ENCODE measurements around the gene PRKD1. TPM values are rescaled to one million over a fixed set of nuclear protein-coding genes. Genes with fewer than 3 reads are reported as not detected.

Gene PRKD1
- total RNA-seq, 2 donors from 2014 or later, result 12.0 to 12.6 TPM

- Mint-ChIP-seq H3K27me3 (ENCODE audit: insufficient read depth) (no peaks in the 10 kb centered on the region), H3K27ac (no peak overlapping the region), H3K4me1 (peaks cover 9% of the 10 kb centered on the region), H3K36me3 (ENCODE audit: low read depth) (no peaks in the 10 kb centered on the region), H3K4me3 (no peak overlapping the region), H3K9me3 (no peaks in the 10 kb centered on the region)
- no peaks in the 10 kb centered on the region for H3K9me3 ChIP-seq (ENCODE audit: control insufficient read depth, low read length)
- H3K36me3 ChIP-seq (ENCODE audit: control insufficient read depth, insufficient read depth, low read length), result no peaks in the 10 kb centered on the region
- no peak for DNase-seq
- no peak overlapping the region for H3K4me3 ChIP-seq (ENCODE audit: low read length)
- no peaks in the 10 kb centered on the region for H3K27me3 ChIP-seq (ENCODE audit: control insufficient read depth, insufficient read depth, low read length, poor library complexity, severe bottlenecking)
- no peak overlapping the region for H3K9ac ChIP-seq (ENCODE audit: extremely low read depth, low read length, poor library complexity, severe bottlenecking)
- TF ChIP-seq CTCF (conservative IDR thresholded peaks at IDR 0.05), result no peak
- H3K27ac ChIP-seq (ENCODE audit: low read depth, low read length), result no peak overlapping the region
- H3K4me1 ChIP-seq (ENCODE audit: control insufficient read depth, insufficient read depth, low read length), result no peaks in the 10 kb centered on the region
Measured at GRCh38 chr14:29817767-29818405, 109.8 kb downstream of the PRKD1 start.

DNA sequence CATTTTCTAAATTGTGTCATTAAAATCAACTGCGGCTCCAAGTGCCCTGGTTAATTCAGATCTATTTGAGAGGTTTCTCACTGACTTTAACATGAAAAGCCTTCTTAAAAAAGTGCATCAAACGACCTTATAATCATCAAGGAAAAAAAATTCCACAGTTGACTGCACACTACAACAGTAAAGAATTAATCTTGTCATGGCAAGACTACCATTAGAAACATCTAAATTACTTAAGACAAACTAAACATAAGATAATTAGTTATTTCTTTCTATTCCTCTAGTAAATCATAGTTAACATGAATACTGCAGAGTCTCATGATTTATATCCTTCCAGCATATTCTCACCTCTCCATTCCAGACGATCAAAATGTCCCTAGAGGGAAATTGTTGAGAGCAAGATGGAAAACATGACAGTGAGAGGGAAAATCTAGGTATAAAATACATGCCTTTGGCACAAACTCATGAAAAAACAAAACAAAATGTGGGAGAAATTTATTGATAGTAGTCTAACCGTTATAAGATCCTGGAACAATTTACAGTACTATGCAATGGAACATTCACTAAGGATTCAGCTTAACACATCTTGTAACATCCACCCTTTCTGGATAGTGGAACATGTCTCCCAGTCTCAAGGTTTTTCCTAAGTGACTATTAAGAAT is 112.5 kb downstream of the PRKD1 start:
- H3K4me3 Mint-ChIP-seq, result no peak overlapping the region
- no peak overlapping the region for H3K27ac Mint-ChIP-seq
- H3K4me1 ChIP-seq (ENCODE audit: control insufficient read depth, insufficient read depth, low read length), result no peaks in the 10 kb centered on the region
- no peaks in the 10 kb centered on the region for H3K36me3 ChIP-seq (ENCODE audit: control insufficient read depth, insufficient read depth, low read length)
- no peaks in the 10 kb centered on the region for H3K27me3 Mint-ChIP-seq (ENCODE audit: insufficient read depth)
- no peak overlapping the region for H3K27ac ChIP-seq (ENCODE audit: low read depth, low read length)
- no peaks in the 10 kb centered on the region for H3K9me3 Mint-ChIP-seq
- H3K9ac ChIP-seq (ENCODE audit: extremely low read depth, low read length, poor library complexity, severe bottlenecking), result no peak overlapping the region
- no peak overlapping the region for H3K4me3 ChIP-seq (ENCODE audit: low read length)
- H3K27me3 ChIP-seq (ENCODE audit: control insufficient read depth, insufficient read depth, low read length, poor library complexity, severe bottlenecking), result no peaks in the 10 kb centered on the region
- H3K36me3 Mint-ChIP-seq (ENCODE audit: low read depth), result no peaks in the 10 kb centered on the region
- 79 to 82% methylated on average over 2 to 4 of the region's 4 CpGs for WGBS, 2 experiments (ENCODE audit: insufficient coverage in 1 of 2, insufficient read length in 1 of 2)
- peaks cover 4% of the 10 kb centered on the region for H3K4me1 Mint-ChIP-seq
- no peak for DNase-seq
- no peaks in the 10 kb centered on the region for H3K9me3 ChIP-seq (ENCODE audit: control insufficient read depth, low read length)
- no peak for TF ChIP-seq CTCF (conservative IDR thresholded peaks at IDR 0.05)

GRCh38 chr14:29814156-29815015 is 113.3 kb downstream of the PRKD1 start:
- Histone ChIP-seq H3K4me1 (ENCODE audit: control insufficient read depth, insufficient read depth, low read length) (no peaks in the 10 kb centered on the region), H3K9me3 (ENCODE audit: control insufficient read depth, low read length) (no peaks in the 10 kb centered on the region), H3K36me3 (ENCODE audit: control insufficient read depth, insufficient read depth, low read length) (no peaks in the 10 kb centered on the region), H3K9ac (ENCODE audit: extremely low read depth, low read length, poor library complexity, severe bottlenecking) (no peak overlapping the region), H3K27me3 (ENCODE audit: control insufficient read depth, insufficient read depth, low read length, poor library complexity, severe bottlenecking) (no peaks in the 10 kb centered on the region), H3K27ac (ENCODE audit: low read depth, low read length) (no peak overlapping the region), H3K4me3 (ENCODE audit: low read length) (no peak overlapping the region)
- peaks cover 4% of the 10 kb centered on the region for H3K4me1 Mint-ChIP-seq
- H3K9me3 Mint-ChIP-seq, result no peaks in the 10 kb centered on the region
- TF ChIP-seq CTCF (conservative IDR thresholded peaks at IDR 0.05), result no peak
- DNase-seq, result no peak
- WGBS, 2 experiments (ENCODE audit: insufficient coverage in 1 of 2, insufficient read length in 1 of 2), result 92 to 95% methylated on average over 4 to 5 of the region's 6 CpGs
- H3K27me3 Mint-ChIP-seq (ENCODE audit: insufficient read depth), result no peaks in the 10 kb centered on the region
- H3K36me3 Mint-ChIP-seq (ENCODE audit: low read depth), result no peaks in the 10 kb centered on the region
- H3K4me3 Mint-ChIP-seq, result no peak overlapping the region
- H3K27ac Mint-ChIP-seq, result no peak overlapping the region
